GM23338 (cell line): ENCODE measurements around the gene TCHHL1. TPM values are rescaled to one million over a fixed set of nuclear protein-coding genes. Genes with fewer than 3 reads are reported as not detected.

Experiments
- ATAC-seq: fragments of 200-7000 bp; cut with Tn5 transposase; 3 replicates; pipeline ENCODE4 v1.9.1; 2020
- DNase-seq: peaks from one replicate; pipeline ENCODE4 v3.0.0-alpha.2; 2015; ENCODE audit warnings: low spot score
- H2AFZ ChIP-seq: fragments of 200-600 bp; sonication (generic); 2 replicates; pipeline ENCODE4 v1.8.0; 2016; ENCODE audit warnings: antibody characterized with exemption, mild to moderate bottlenecking, moderate library complexity
- H3F3A ChIP-seq: fragments of 200-600 bp; sonication (generic); replicated peaks from 2 replicates; pipeline ENCODE4 v1.8.0; 2017; ENCODE audit warnings: antibody characterized with exemption, mixed run types, low read depth
- H3K27ac ChIP-seq: fragments of 200-600 bp; sonication (generic); 2 replicates; pipeline ENCODE4 v1.6.1; 2016; ENCODE audit warnings: low read depth
- H3K27me3 ChIP-seq: fragments of 200-600 bp; sonication (generic); 2 replicates; pipeline ENCODE4 v1.8.0; 2016; ENCODE audit warnings: mild to moderate bottlenecking, mixed run types, moderate library complexity; ENCODE audit not compliant: insufficient read depth
- H3K36me3 ChIP-seq: fragments of 200-600 bp; sonication (generic); 2 replicates; pipeline ENCODE4 v1.8.0; 2016; ENCODE audit warnings: mild to moderate bottlenecking; ENCODE audit not compliant: insufficient read depth
- H3K4me1 ChIP-seq: fragments of 200-600 bp; sonication (generic); 2 replicates; pipeline ENCODE4 v1.8.0; 2016; ENCODE audit warnings: mild to moderate bottlenecking, moderate library complexity; ENCODE audit not compliant: insufficient read depth
- H3K4me2 ChIP-seq: fragments of 200-600 bp; sonication (generic); 2 replicates; pipeline ENCODE4 v1.7.1; 2017; ENCODE audit warnings: mixed run types
- H3K4me3 ChIP-seq: fragments of 200-600 bp; sonication (generic); 2 replicates; pipeline ENCODE4 v1.6.1; 2016; ENCODE audit warnings: mixed run types
- H3K79me2 ChIP-seq: fragments of 200-600 bp; sonication (generic); replicated peaks from 2 replicates; pipeline ENCODE4 v1.8.0; 2017; ENCODE audit warnings: mild to moderate bottlenecking; ENCODE audit not compliant: insufficient read depth
- H3K9me2 ChIP-seq: fragments of 200-600 bp; sonication (generic); 2 replicates; pipeline ENCODE4 v1.8.0; 2017; ENCODE audit not compliant: insufficient read depth
- H4K20me1 ChIP-seq: fragments of 200-600 bp; sonication (generic); replicated peaks from 2 replicates; pipeline ENCODE4 v1.8.0; 2017; ENCODE audit warnings: mild to moderate bottlenecking; ENCODE audit not compliant: insufficient read depth
- H3K27ac Mint-ChIP-seq: 2 replicates; pipeline ENCODE4 v1.8.0; 2020; ENCODE audit warnings: inconsistent platforms, mild to moderate bottlenecking, moderate library complexity, mixed read lengths
- H3K27me3 Mint-ChIP-seq: 3 replicates; pipeline ENCODE4 v1.8.0; 2022; ENCODE audit warnings: low read depth, mild to moderate bottlenecking, moderate library complexity, mixed read lengths, inconsistent platforms; ENCODE audit not compliant: insufficient read depth, poor library complexity
- H3K36me3 Mint-ChIP-seq: 3 replicates; pipeline ENCODE4 v1.8.0; 2021; ENCODE audit warnings: low read depth, mild to moderate bottlenecking, inconsistent platforms, moderate library complexity, mixed read lengths
- H3K4me1 Mint-ChIP-seq: 3 replicates; pipeline ENCODE4 v1.8.0; 2020; ENCODE audit warnings: mild to moderate bottlenecking, inconsistent platforms, mixed read lengths
- H3K4me3 Mint-ChIP-seq: 3 replicates; pipeline ENCODE4 v1.8.0; 2021; ENCODE audit warnings: moderate library complexity, mild to moderate bottlenecking, inconsistent platforms, mixed read lengths
- H3K9me3 Mint-ChIP-seq: 3 replicates; pipeline ENCODE4 v1.8.0; 2020; ENCODE audit warnings: moderate library complexity, mild to moderate bottlenecking, inconsistent platforms, mixed read lengths
- CREB1 ChIP-seq: fragments of 250-450 bp; sonication (Bioruptor Pico); IDR thresholded peaks from 2 replicates; pipeline ENCODE4 v1.5.0; 2020; ENCODE audit warnings: low read depth, mild to moderate bottlenecking, moderate library complexity
- EZH2 ChIP-seq: fragments of 200-600 bp; sonication (generic); IDR thresholded peaks from one replicate; pipeline ENCODE4 v1.8.0; 2017; ENCODE audit warnings: antibody characterized with exemption, mild to moderate bottlenecking, low read depth; ENCODE audit not compliant: unreplicated experiment
- EZH2phosphoT487 ChIP-seq: fragments of 200-600 bp; sonication (generic); IDR thresholded peaks from one replicate; pipeline ENCODE4 v1.8.1; 2018; ENCODE audit warnings: antibody characterized with exemption; ENCODE audit not compliant: unreplicated experiment
- JUNB ChIP-seq: IDR thresholded peaks from one replicate; pipeline ENCODE4 v1.6.1; 2016; ENCODE audit warnings: antibody characterized with exemption; ENCODE audit not compliant: unreplicated experiment
- NANOG ChIP-seq: IDR thresholded peaks from 2 replicates; pipeline ENCODE4 v1.6.1; 2016; ENCODE audit warnings: antibody characterized with exemption, borderline replicate concordance
- POLR2AphosphoS5 ChIP-seq: IDR thresholded peaks from 2 replicates; pipeline ENCODE4 v1.6.1; 2016; ENCODE audit warnings: antibody characterized with exemption, low read depth
- STAT1 ChIP-seq: IDR thresholded peaks from one replicate; pipeline ENCODE4 v1.6.1; 2016; ENCODE audit warnings: antibody characterized with exemption; ENCODE audit not compliant: unreplicated experiment
- ZNF114 ChIP-seq: fragments of 250-450 bp; sonication (Bioruptor Pico); IDR thresholded peaks from 2 replicates; pipeline ENCODE4 v1.5.0; 2020; ENCODE audit warnings: mild to moderate bottlenecking, moderate library complexity
- ZNF331 ChIP-seq: fragments of 250-450 bp; sonication (Bioruptor Pico); IDR thresholded peaks from 2 replicates; pipeline ENCODE4 v1.5.0; 2020; ENCODE audit warnings: low read depth, mild to moderate bottlenecking, moderate library complexity
- ZNF462 ChIP-seq: fragments of 250-450 bp; sonication (Bioruptor Pico); IDR thresholded peaks from 2 replicates; pipeline ENCODE4 v1.5.0; 2020; ENCODE audit warnings: mild to moderate bottlenecking, moderate library complexity
- polyA plus RNA-seq: library from polyadenylated mRNA; unstranded; fragments of >200 nt; fragmentation: Nextera tagmentation; extraction: Ambion mirVana; gene quantifications from 2 replicates; pipeline ENCODE4 v1.2.1, GENCODE V29; 2016
- total RNA-seq: library from RNA; depleted of rRNA; stranded (reverse); fragments of >200 nt; shearing (Covaris generic); gene quantifications from 2 replicates; pipeline ENCODE4 v1.2.3, GENCODE V29; 2014
- TF ChIP-seq, protein P1 (sequence below), 2 experiments: fragments of 200-600 bp in 1 of 2; sonication (generic) in 1 of 2; conservative IDR thresholded peaks; 2 replicates each; pipeline versions ENCODE4 v1.5.1 to v1.6.1; 2016 to 2017; ENCODE audit warnings: antibody characterized with exemption in 2 of 2, low read depth in 2 of 2, mild to moderate bottlenecking in 2 of 2, moderate library complexity in 1 of 2
- TF ChIP-seq, protein P2 (sequence below): IDR thresholded peaks from one replicate; pipeline ENCODE4 v1.6.1; 2018; ENCODE audit warnings: antibody characterized with exemption; ENCODE audit not compliant: unreplicated experiment
- TF ChIP-seq, protein P3 (sequence below): IDR thresholded peaks from 2 replicates; pipeline ENCODE4 v1.6.1; 2016; ENCODE audit warnings: antibody characterized with exemption

Gene TCHHL1
- total and polyA plus RNA-seq, 2 experiments from 2014 or later, result not detected

GRCh38 chr1:152067929-152068328 lies 20.9 kb downstream of the TCHHL1 start:
- Mint-ChIP-seq H3K9me3 (no peaks in the 10 kb centered on the region), H3K4me3 (no peak overlapping the region), H3K27me3 (peaks cover 9% of the 10 kb centered on the region), H3K27ac (no peak overlapping the region), H3K36me3 (no peaks in the 10 kb centered on the region), H3K4me1 (peaks cover 18% of the 10 kb centered on the region)
- Histone ChIP-seq H3K4me2 (peak overlapping the region; percentile 73), H3K4me3 (no peak overlapping the region), H3F3A (no peaks in the 10 kb centered on the region), H3K9me2 (peaks cover 18% of the 10 kb centered on the region), H2AFZ (no peak overlapping the region), H3K79me2 (no peaks in the 10 kb centered on the region), H3K4me1 (peaks cover 17% of the 10 kb centered on the region), H4K20me1 (no peaks in the 10 kb centered on the region), H3K36me3 (no peaks in the 10 kb centered on the region), H3K27me3 (no peaks in the 10 kb centered on the region; the same call in 1 of the 2 replicates), H3K27ac (no peak overlapping the region)
- TF ChIP-seq JUNB (no peak), ZNF462 (CRISPR knock-in tag) (no peak; the same call in 1 of the 2 replicates), CREB1 (no peak), POLR2AphosphoS5 (no peak), ZNF114 (CRISPR knock-in tag) (no peak), EZH2 (no peak), STAT1 (no peak), ZNF331 (CRISPR knock-in tag) (no peak), NANOG (no peak), EZH2phosphoT487 (no peak)
- TF ChIP-seq, protein P1, sequence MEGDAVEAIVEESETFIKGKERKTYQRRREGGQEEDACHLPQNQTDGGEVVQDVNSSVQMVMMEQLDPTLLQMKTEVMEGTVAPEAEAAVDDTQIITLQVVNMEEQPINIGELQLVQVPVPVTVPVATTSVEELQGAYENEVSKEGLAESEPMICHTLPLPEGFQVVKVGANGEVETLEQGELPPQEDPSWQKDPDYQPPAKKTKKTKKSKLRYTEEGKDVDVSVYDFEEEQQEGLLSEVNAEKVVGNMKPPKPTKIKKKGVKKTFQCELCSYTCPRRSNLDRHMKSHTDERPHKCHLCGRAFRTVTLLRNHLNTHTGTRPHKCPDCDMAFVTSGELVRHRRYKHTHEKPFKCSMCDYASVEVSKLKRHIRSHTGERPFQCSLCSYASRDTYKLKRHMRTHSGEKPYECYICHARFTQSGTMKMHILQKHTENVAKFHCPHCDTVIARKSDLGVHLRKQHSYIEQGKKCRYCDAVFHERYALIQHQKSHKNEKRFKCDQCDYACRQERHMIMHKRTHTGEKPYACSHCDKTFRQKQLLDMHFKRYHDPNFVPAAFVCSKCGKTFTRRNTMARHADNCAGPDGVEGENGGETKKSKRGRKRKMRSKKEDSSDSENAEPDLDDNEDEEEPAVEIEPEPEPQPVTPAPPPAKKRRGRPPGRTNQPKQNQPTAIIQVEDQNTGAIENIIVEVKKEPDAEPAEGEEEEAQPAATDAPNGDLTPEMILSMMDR (conservative IDR thresholded peaks at IDR 0.05; ENCODE audit: low read depth in 2 of 2), result no peak
- TF ChIP-seq, protein P2, sequence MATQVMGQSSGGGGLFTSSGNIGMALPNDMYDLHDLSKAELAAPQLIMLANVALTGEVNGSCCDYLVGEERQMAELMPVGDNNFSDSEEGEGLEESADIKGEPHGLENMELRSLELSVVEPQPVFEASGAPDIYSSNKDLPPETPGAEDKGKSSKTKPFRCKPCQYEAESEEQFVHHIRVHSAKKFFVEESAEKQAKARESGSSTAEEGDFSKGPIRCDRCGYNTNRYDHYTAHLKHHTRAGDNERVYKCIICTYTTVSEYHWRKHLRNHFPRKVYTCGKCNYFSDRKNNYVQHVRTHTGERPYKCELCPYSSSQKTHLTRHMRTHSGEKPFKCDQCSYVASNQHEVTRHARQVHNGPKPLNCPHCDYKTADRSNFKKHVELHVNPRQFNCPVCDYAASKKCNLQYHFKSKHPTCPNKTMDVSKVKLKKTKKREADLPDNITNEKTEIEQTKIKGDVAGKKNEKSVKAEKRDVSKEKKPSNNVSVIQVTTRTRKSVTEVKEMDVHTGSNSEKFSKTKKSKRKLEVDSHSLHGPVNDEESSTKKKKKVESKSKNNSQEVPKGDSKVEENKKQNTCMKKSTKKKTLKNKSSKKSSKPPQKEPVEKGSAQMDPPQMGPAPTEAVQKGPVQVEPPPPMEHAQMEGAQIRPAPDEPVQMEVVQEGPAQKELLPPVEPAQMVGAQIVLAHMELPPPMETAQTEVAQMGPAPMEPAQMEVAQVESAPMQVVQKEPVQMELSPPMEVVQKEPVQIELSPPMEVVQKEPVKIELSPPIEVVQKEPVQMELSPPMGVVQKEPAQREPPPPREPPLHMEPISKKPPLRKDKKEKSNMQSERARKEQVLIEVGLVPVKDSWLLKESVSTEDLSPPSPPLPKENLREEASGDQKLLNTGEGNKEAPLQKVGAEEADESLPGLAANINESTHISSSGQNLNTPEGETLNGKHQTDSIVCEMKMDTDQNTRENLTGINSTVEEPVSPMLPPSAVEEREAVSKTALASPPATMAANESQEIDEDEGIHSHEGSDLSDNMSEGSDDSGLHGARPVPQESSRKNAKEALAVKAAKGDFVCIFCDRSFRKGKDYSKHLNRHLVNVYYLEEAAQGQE, result no peak
- TF ChIP-seq, protein P3, sequence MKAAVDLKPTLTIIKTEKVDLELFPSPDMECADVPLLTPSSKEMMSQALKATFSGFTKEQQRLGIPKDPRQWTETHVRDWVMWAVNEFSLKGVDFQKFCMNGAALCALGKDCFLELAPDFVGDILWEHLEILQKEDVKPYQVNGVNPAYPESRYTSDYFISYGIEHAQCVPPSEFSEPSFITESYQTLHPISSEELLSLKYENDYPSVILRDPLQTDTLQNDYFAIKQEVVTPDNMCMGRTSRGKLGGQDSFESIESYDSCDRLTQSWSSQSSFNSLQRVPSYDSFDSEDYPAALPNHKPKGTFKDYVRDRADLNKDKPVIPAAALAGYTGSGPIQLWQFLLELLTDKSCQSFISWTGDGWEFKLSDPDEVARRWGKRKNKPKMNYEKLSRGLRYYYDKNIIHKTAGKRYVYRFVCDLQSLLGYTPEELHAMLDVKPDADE, result no peak
- ATAC-seq (peak; percentile 94), DNase-seq (peak; percentile 17)
